ENCODE data around the gene E2F6.

DNA sequence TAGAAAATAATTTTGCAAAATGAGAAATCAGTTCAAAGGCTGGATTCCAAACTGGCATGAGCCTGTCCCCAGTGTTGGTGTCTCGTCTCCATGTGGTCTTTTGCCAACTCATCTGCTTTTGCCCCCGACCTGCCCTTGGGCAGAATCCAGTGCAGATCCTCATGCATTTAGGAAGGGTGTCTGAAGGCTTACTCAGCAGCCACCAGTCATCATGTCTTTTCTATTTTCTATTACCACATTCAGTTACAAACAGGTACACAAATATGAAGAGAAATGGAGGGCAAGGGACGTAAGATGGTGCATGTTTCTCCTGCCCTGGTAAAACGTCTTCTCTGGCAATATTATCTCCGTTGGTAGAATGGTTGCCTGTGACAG, 43.5 kb downstream of the E2F6 start:
- TF ChIP-seq, protein P1, sequence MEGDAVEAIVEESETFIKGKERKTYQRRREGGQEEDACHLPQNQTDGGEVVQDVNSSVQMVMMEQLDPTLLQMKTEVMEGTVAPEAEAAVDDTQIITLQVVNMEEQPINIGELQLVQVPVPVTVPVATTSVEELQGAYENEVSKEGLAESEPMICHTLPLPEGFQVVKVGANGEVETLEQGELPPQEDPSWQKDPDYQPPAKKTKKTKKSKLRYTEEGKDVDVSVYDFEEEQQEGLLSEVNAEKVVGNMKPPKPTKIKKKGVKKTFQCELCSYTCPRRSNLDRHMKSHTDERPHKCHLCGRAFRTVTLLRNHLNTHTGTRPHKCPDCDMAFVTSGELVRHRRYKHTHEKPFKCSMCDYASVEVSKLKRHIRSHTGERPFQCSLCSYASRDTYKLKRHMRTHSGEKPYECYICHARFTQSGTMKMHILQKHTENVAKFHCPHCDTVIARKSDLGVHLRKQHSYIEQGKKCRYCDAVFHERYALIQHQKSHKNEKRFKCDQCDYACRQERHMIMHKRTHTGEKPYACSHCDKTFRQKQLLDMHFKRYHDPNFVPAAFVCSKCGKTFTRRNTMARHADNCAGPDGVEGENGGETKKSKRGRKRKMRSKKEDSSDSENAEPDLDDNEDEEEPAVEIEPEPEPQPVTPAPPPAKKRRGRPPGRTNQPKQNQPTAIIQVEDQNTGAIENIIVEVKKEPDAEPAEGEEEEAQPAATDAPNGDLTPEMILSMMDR (IDR thresholded peaks at IDR 0.05): no peak
- no peak for TF ChIP-seq POLR2A (IDR thresholded peaks at IDR 0.05)
